ENCODE data around the gene PPP6C.
"Not testable (repeated sequence)": the region's sequence is repeated elsewhere in the genome, so short reads cannot be mapped to it uniquely, and the experiment has no call there.

Gene PPP6C

DNA sequence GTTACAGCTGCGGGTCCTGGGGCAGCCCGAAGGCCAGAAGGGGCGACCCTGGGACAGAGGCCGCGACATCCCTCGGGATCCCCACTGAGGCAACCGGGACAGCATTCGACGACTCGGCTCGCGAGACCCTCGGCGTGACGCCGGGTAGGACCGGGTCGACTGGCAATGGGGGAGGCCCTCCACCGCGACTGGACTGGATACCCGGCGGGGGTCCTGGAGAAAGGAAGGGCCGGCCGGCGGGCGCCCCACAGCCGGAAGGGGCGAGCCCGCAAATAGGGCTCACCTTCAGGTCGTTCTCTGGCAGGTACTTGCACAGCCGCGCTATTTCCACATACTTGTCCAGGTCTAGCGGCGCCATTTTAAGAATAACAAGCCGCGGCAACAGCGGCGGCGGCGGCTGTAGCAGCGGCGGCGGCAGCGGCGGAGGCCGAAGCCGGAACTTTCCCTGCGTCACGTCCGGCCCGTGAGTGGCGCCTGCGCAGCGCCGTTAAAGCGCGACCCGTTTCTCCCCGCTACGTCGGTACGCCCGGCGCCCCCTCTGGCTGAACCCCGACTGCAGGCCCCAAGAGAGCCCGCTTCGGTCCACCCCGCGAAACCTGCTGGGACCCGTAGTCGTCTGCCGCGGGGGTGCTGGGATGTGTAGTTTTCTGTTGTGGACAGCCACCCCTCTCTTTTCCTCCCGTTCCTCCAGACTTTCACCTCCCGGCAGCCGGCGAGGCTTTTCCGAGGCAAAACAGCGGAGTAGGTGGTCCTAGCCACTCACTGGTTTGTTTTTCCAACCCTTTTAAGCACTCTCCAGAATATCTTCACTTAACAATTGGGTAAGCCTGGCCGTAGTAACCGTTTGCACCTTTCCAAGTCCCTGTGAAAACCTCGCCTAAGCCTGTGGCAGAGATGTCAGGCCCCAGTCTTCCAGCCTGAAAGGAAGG, at the start of gene PPP6C:
Gene PPP6C (minus strand): TSS at position 443 of the 929 bp plus-strand sequence. CDS start 85 bp downstream, at position 358.
- Mint-ChIP-seq H3K27ac (peak within 1 kb of the TSS; percentile 89), H3K27me3 (no peaks in the 10 kb centered on the region), H3K36me3 (ENCODE audit: low read depth) (peaks cover 12% of the 10 kb centered on the region), H3K9me3 (no peaks in the 10 kb centered on the region), H3K4me1 (peaks cover 68% of the 10 kb centered on the region), H3K4me3 (peak within 1 kb of the TSS; percentile 93)
- ATAC-seq (peak; percentile 98), DNase-seq (peak; percentile 99)

DNA sequence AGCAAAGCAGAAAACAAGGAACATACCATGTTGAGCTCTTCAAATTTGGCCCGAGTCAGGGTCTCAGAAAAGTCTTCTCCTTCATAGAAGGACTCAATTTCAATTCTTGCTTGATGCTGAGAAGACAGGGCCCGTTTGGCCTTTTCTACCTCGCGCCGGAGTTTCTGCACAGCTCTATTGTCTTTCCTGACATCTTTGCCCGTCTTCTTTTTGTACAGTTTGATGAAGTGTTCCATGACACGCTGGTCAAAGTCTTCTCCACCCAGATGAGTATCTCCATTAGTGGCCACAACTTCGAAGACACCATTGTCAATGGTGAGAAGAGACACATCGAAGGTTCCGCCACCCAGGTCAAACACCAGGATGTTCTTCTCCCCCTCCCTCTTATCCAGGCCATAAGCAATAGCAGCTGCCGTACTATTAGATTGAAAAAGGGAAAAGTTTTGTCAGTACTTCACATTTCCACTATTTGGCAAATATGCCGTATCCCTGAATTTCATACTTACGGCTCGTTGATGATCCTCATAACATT, 49.4 kb upstream of the PPP6C start:
- Mint-ChIP-seq H3K9me3 (no peaks in the 10 kb centered on the region), H3K36me3 (ENCODE audit: low read depth) (peaks cover 73% of the 10 kb centered on the region), H3K4me3 (peak overlapping the region; percentile 100), H3K4me1 (peaks cover 77% of the 10 kb centered on the region), H3K27me3 (peaks cover 6% of the 10 kb centered on the region), H3K27ac (peak overlapping the region; percentile 100)
- DNase-seq (no peak), ATAC-seq (no peak)

DNA sequence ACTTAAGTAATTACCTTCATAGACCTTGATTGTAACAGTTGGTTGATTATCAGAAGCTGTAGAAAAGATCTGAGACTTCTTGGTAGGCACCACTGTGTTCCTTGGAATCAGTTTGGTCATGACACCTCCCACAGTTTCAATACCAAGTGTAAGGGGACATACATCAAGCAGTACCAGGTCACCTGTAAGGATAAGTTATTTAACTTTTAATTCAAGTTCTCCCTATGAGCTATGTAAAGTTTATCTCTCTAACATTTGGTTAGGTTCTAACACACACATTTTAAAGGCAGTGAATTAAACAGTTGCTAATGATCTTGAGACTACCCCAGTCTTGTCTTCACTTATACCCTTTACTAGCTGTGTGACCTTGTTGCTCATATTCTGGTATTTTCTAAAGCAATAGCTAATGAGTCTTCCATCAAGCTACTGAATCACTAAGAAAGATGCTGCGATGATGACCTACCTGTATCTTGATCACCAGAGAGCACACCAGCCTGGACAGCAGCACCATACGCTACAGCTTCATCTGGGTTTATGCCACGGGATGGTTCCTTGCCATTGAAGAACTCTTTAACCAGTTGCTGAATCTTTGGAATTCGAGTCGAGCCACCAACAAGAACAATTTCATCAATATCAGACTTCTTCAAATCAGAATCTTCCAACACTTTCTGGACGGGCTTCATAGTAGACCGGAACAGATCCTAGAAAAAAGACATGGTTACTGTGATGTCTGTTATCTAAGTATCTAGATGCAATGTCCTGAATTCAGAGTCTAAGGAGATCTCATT, 48.7 kb upstream of the PPP6C start:
- H3K36me3 Mint-ChIP-seq (ENCODE audit: low read depth) = peaks cover 79% of the 10 kb centered on the region
- DNase-seq = no peak
- H3K4me3 Mint-ChIP-seq = peak overlapping the region; percentile 100
- H3K9me3 Mint-ChIP-seq = no peaks in the 10 kb centered on the region
- ATAC-seq = no peak
- peaks cover 6% of the 10 kb centered on the region for H3K27me3 Mint-ChIP-seq
- H3K4me1 Mint-ChIP-seq = peaks cover 74% of the 10 kb centered on the region
- peak overlapping the region; percentile 100 for H3K27ac Mint-ChIP-seq

DNA sequence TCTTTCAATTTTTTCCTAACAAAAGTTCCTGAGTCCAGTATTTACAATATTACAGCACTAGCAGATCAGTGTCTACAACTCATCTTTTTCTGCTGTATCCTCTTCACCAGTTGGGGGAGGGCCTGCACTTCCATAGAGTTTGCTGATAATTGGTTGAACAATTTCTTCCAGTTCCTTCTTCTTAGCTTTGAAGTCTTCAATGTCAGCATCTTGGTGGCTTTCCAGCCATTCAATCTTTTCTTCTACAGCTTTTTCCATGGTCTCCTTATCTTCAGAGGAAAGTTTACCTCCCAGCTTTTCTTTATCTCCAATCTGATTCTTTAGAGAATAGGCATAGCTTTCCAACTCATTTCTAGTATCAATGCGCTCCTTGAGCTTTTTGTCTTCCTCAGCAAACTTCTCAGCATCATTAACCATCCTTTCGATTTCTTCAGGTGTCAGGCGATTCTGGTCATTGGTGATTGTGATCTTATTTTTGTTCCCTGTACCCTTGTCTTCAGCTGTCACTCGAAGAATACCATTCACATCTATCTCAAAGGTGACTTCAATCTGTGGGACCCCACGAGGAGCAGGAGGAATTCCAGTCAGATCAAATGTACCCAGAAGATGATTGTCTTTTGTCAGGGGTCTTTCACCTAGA, 47.0 kb upstream of the PPP6C start:
- H3K4me3 Mint-ChIP-seq = peak overlapping the region; percentile 100
- ATAC-seq, H3K27me3 Mint-ChIP-seq, H3K9me3 Mint-ChIP-seq, DNase-seq: not testable (repeated sequence)
- H3K27ac Mint-ChIP-seq = peak overlapping the region; percentile 100
- H3K36me3 Mint-ChIP-seq (ENCODE audit: low read depth) = peaks cover 81% of the 10 kb centered on the region
- H3K4me1 Mint-ChIP-seq = peaks cover 60% of the 10 kb centered on the region

DNA sequence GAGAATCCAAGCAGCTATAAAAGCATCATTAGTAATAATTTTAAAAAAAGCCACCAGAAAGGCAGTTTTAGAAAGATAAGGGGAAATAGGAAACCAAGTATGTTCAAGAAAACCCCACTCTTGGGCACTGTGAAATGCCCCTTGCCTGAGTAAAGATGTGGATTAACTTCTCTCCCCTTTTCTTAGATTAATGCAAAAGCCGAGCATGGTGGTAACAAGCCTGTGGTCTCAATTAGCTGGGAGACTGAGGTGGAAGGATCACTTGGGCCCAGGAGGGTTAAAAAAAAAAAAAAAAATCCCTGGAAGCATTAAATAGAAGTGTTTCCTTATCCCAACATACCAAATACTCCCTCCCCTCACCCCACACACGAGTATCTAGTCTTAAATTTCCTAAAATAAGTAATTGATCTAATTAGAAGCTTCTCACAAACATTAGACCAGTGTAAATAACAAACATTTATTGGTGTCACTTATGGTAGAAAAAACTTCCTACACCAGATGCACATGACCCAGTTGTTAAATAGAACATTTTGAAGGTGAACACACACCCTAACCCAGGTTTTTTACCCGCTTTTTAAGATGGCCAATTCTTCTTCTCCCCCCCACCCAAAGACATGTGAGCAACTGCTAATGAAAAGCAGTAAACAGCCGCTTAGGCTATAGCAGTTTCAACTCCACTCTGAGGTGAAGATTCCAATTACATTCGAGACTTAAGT, 46.4 kb upstream of the PPP6C start:
- no peak for ATAC-seq
- Mint-ChIP-seq H3K9me3 (no peaks in the 10 kb centered on the region), H3K27ac (peak overlapping the region; percentile 100), H3K4me1 (peaks cover 53% of the 10 kb centered on the region), H3K4me3 (peak overlapping the region; percentile 100), H3K27me3 (peaks cover 1% of the 10 kb centered on the region), H3K36me3 (ENCODE audit: low read depth) (peaks cover 74% of the 10 kb centered on the region)
- DNase-seq = no peak

DNA sequence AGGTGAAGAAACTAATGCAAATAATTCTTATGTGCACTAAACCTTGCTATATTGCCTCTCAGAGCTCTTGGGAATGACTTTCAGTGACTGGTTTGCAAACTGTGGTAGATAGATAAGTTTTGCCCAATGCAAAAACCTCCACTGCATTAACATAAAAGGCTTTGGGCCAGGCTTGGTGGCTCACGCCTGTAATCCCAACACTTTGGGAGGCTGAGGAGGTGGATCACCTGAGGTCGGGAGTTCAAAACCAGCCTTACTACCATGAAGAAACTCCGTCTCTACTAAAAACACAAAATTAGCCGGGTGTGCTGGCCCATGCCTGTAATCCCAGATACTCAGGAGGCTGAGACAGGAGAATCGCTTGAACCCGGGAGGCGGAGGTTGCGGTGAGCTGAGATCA, 44.5 kb upstream of the PPP6C start:
- Mint-ChIP-seq H3K36me3 (ENCODE audit: low read depth) (peaks cover 60% of the 10 kb centered on the region), H3K4me1 (peaks cover 48% of the 10 kb centered on the region)
- not testable (repeated sequence) for DNase-seq, H3K27me3 Mint-ChIP-seq, H3K9me3 Mint-ChIP-seq, H3K4me3 Mint-ChIP-seq, H3K27ac Mint-ChIP-seq, ATAC-seq

DNA sequence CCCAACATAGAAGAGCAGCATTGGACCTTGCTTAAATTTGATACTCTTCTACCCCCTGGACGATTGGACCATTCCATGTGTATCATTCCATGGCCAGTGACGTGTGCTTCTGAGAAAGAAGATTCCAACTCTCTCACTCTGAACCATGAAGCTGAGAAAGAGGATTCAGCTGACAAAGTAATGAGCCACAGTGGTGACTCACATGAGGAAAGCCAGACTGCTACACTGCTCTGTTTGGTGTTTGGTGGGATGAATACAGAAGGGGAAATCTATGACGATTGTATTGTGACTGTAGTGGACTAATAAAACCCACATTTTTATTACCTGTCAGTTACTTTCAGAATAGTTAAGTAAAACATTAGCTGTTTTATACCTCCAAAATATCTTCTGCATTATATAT, 44.1 kb upstream of the PPP6C start:
- H3K36me3 Mint-ChIP-seq (ENCODE audit: low read depth) = peaks cover 56% of the 10 kb centered on the region
- no peak for DNase-seq
- peaks cover 44% of the 10 kb centered on the region for H3K4me1 Mint-ChIP-seq
- H3K27ac Mint-ChIP-seq = peak overlapping the region; percentile 60
- peak; percentile 57 for ATAC-seq
- H3K4me3 Mint-ChIP-seq = no peak overlapping the region
- H3K9me3 Mint-ChIP-seq = no peaks in the 10 kb centered on the region
- no peaks in the 10 kb centered on the region for H3K27me3 Mint-ChIP-seq

DNA sequence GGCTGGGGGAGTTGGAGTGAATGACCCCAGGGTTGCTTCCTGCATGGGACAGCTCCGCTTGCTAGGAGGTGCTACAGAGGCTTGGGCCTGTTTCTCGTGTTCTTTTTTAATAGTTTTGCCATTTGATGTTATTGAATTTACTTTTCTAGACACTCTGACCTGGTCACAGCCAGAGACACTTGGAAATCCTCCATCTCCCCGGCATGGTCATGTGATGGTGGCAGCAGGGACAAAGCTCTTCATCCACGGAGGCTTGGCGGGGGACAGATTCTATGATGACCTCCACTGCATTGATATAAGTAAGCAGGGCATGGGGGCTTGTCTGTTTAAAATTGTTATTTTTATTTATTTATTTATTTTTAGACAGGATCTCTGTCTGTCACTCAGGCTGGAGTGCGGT, 38.2 kb upstream of the PPP6C start:
- no peaks in the 10 kb centered on the region for H3K4me1 Mint-ChIP-seq
- peaks cover 18% of the 10 kb centered on the region for H3K36me3 Mint-ChIP-seq (ENCODE audit: low read depth)
- ATAC-seq = no peak

DNA sequence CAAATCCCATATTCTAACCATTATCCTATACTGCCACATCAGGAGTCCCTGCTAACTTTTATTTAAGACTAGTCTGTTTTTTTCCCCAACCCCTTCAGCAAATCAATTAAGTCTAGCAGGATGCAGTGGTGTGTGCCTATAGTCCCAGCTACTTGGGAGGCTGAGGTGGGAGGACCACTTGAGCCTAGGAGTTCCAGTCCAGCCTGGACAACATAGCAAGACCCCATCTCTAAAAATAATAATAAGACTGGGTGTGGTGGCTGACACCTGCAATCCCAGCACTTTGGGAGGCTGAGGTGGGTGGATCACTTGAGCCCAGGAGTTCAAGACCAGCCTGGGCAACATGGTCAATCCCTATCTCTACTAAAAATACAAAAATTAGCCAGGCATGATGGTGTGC, 35.3 kb upstream of the PPP6C start:
- H3K27ac Mint-ChIP-seq, DNase-seq, ATAC-seq, H3K4me1 Mint-ChIP-seq, H3K9me3 Mint-ChIP-seq, H3K4me3 Mint-ChIP-seq, H3K27me3 Mint-ChIP-seq: not testable (repeated sequence)
- H3K36me3 Mint-ChIP-seq (ENCODE audit: low read depth) = peaks cover 31% of the 10 kb centered on the region

More for the DNA sequence above, 38.2 kb upstream of the PPP6C start:
- Mint-ChIP-seq H3K9me3 (no peaks in the 10 kb centered on the region), H3K27ac (no peak overlapping the region), H3K27me3 (no peaks in the 10 kb centered on the region), H3K4me3 (no peak overlapping the region)
- DNase-seq = no peak

DNA sequence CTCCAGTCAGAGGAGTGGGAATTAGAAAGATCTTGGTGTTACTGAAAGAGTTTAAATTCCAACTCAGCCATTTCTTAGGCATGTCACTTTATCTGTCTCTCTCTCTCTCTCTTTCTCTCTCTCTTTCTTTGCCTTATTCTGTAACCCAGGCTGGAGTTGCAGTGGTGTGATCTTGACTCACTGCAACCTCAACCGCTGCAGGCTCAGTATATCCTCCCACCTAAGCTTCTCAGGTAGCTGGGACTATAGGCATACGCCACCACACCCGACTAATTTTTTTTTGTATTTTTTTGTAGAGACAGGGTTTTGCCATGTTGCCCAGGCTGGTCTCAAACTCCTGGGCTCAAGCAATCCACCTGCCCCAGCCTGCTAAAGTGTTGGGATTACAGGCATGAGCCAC, 29.0 kb upstream of the PPP6C start:
- Mint-ChIP-seq H3K27me3 (no peaks in the 10 kb centered on the region), H3K4me3 (no peak overlapping the region), H3K27ac (no peak overlapping the region), H3K4me1 (no peaks in the 10 kb centered on the region), H3K9me3 (no peaks in the 10 kb centered on the region), H3K36me3 (ENCODE audit: low read depth) (peaks cover 41% of the 10 kb centered on the region)
- ATAC-seq (no peak), DNase-seq (no peak)

DNA sequence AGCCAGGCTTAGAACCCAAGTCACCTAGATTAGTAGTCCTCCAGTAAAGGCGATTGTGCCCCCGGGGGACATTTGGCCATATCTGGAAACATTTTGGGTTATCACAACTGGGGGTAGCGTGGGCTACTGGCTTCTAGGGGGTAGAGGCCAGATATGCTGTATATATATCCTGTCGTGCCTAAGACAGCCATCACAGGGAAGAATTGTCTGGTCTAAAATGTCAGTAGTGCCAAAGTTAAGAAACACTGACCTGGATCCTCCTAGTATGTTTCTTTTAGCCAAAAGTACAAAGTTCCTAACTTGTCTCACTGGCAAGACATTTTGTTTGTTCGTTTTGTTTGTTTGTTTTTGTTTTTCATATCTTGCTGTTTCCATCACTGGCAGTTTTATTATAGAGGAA, 24.6 kb upstream of the PPP6C start:
- Mint-ChIP-seq H3K4me1 (no peaks in the 10 kb centered on the region), H3K4me3 (no peak overlapping the region), H3K27me3 (no peaks in the 10 kb centered on the region), H3K9me3 (no peaks in the 10 kb centered on the region), H3K27ac (no peak overlapping the region), H3K36me3 (ENCODE audit: low read depth) (peaks cover 46% of the 10 kb centered on the region)
- ATAC-seq (no peak), DNase-seq (no peak)

DNA sequence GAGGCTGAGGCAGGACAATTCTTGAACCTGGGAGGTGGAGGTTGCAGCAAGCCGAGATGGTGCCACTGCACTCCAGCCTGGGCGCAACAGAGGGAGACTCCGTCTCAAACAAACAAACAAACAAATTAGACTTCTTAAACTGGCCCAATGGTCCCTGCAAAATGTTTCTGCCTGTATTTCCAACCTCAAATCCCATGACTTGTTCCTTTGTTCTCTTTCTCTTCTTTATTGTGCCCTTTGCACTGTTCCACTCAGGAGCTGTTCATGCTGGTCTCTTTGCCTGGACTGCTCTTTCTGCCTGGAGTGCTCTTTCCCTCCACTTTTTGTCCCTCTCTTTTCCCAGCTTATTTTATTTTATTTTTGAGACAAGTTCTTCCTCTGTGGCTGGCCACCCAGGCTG, 14.9 kb upstream of the PPP6C start:
- H3K4me1 Mint-ChIP-seq = peaks cover 12% of the 10 kb centered on the region
- ATAC-seq (no peak), DNase-seq (no peak)
- no peaks in the 10 kb centered on the region for H3K27me3 Mint-ChIP-seq
- peaks cover 52% of the 10 kb centered on the region for H3K36me3 Mint-ChIP-seq (ENCODE audit: low read depth)
- no peaks in the 10 kb centered on the region for H3K9me3 Mint-ChIP-seq
- H3K27ac Mint-ChIP-seq = no peak overlapping the region
- H3K4me3 Mint-ChIP-seq = no peak overlapping the region

DNA sequence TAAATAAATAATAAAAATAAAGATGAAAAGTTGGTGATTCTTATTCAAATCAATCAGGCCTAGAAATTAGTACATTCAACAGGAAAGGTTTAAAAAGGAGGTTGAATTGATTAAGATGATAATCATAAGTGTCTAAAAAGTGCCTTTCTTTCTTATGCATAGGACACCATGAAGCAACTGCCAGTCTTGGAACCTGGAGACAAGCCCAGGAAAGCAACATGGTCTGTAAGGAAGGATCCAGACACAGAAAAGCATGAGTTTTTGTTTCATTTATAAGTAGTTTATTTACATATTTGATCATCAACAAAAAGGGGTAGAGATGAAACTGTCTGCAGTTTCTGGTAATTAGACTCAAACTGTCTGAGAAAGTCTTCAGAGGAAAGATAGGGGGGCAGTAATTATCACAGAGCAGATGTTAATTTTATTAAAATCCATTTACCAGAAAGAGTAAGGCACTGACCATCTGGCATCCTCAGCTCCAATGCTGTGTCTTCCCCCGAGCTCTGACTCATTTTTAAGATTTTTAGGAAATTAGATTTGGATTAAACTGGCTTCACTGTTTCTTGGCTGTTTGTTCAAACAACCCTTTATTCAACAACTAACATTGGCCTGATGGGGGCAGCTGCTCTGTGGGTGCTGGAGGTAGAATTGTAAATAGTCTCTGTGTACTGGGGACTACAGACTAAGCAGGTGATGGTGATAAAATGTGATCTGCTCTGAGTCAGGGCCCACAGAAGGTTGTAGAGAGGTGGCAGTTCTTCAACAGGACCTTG, 13.4 kb upstream of the PPP6C start:
- DNase-seq (no peak), ATAC-seq (no peak)
- Mint-ChIP-seq H3K9me3 (no peaks in the 10 kb centered on the region), H3K27ac (no peak overlapping the region), H3K36me3 (ENCODE audit: low read depth) (peaks cover 42% of the 10 kb centered on the region), H3K27me3 (no peaks in the 10 kb centered on the region), H3K4me3 (no peak overlapping the region), H3K4me1 (peaks cover 16% of the 10 kb centered on the region)
